Lung (tissue), 12 donors: Measurements from ENCODE around the gene ABR. TPM values are rescaled to one million over a fixed set of nuclear protein-coding genes. Genes with fewer than 3 reads are reported as not detected.

ENCODE experiments used
- ATAC-seq: fragments of 200-7000 bp; cut with Tn5 transposase; one replicate; pipeline ENCODE4 v1.9.1; 2020; ENCODE audit warnings: moderate number of reproducible peaks; ENCODE audit not compliant: insufficient read depth, low FRiP score
- DNase-seq, 3 donors: peaks; one replicate each; pipeline ENCODE4 v3.0.0-alpha.2; 2013 to 2017
- H3K27ac ChIP-seq, 2 donors: one replicate each; pipeline ENCODE4 v1.5.1; 2013; ENCODE audit warnings: mild to moderate bottlenecking in 2 of 2, moderate library complexity in 2 of 2, control low read depth in 1 of 2, inconsistent platforms in 1 of 2, low read depth in 1 of 2, low read length in 1 of 2
- H3K27me3 ChIP-seq, 3 donors: one replicate each; pipeline ENCODE4 v1.5.1; 2013; ENCODE audit warnings: low read length in 2 of 3; ENCODE audit not compliant: control insufficient read depth in 3 of 3, insufficient read depth in 3 of 3
- H3K36me3 ChIP-seq, 4 donors: one replicate each; pipeline ENCODE4 v1.5.1; 2013; ENCODE audit warnings: low read length in 4 of 4, mild to moderate bottlenecking in 1 of 4, moderate library complexity in 1 of 4; ENCODE audit not compliant: control insufficient read depth in 4 of 4, insufficient read depth in 4 of 4
- H3K4me1 ChIP-seq, 5 donors: one replicate each; pipeline ENCODE4 v1.5.1; 2013; ENCODE audit warnings: low read length in 5 of 5, mild to moderate bottlenecking in 2 of 5, moderate library complexity in 1 of 5; ENCODE audit not compliant: control insufficient read depth in 5 of 5, insufficient read depth in 5 of 5
- H3K4me3 ChIP-seq: one replicate; pipeline ENCODE4 v1.5.1; 2013; ENCODE audit warnings: mild to moderate bottlenecking, control low read depth, moderate library complexity
- H3K9ac ChIP-seq, 2 donors: one replicate each; pipeline ENCODE4 v1.5.1; 2013; ENCODE audit warnings: low read length in 2 of 2, control low read depth in 1 of 2; ENCODE audit not compliant: insufficient read depth in 1 of 2
- H3K9me3 ChIP-seq, 4 donors: one replicate each; pipeline ENCODE4 v1.5.1; 2013; ENCODE audit warnings: low read length in 3 of 4, mild to moderate bottlenecking in 1 of 4, moderate library complexity in 1 of 4; ENCODE audit not compliant: control insufficient read depth in 4 of 4, insufficient read depth in 3 of 4
- WGBS, 2 donors: extraction: QIAGEN DNeasy Blood & Tissue Kit; methylation state at CpG; one replicate each; pipeline ENCODE4 v1.1.7; 2013; 5-methylcytosine and 5-hydroxymethylcytosine counted together
- polyA plus RNA-seq, 2 donors: library from polyadenylated mRNA; stranded (reverse); fragments of 200-250 nt; gene quantifications; one replicate each; pipeline ENCODE4 v1.2.1, GENCODE V29; 2013
- total RNA-seq, 2 donors: library from RNA; depleted of rRNA in 1 of 2; stranded (reverse); fragments of >200 nt in 1 of 2; gene quantifications; one replicate each; pipeline ENCODE4 v1.2.1, GENCODE V29; 2014 to 2021
- TF ChIP-seq, protein P1 (sequence below): IDR thresholded peaks from 2 replicates; pipeline ENCODE4 v1.5.1; 2012; ENCODE audit warnings: mild to moderate bottlenecking; ENCODE audit errors: control extremely low read depth, extremely low read depth
- donor health status: control.
- donor health status: control.
- donor health status: Bipolar disorder and iron deficiency.
- donor health status: healthy.
- donor health status: DM: yes; HTN: yes; CAD: no.

Gene ABR
- total and polyA plus RNA-seq, 4 donors, result 54.8 to 187 (median 70.2) TPM

DNA sequence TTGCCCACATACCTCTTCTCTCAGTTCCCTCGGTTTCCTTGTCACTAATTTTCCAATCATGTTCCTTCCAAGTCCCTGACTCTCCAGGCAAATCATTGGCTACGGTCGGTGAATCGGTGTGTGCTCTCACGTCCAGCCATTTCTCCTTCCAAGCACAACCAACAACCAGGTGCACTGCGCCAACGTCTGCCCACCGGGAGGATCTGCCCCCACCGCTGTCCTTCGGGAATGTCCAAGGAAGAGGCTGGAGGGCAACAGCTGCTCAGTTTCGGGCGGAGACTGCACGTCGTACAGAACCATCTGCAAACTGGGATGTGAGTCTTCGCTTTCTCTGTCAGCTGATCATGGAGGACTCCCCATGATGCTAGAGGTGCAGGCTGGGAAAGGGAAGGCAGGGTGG, 191.8 kb downstream of the ABR start:
- WGBS, 2 donors, result 94 to 95% methylated on average over 15 of the region's 15 CpGs
- Histone ChIP-seq H3K9ac (no peak overlapping the region), H3K9me3 (no peaks in the 10 kb centered on the region), H3K4me1 (no peaks in the 10 kb centered on the region), H3K36me3 (no peaks in the 10 kb centered on the region), H3K27me3 (no peaks in the 10 kb centered on the region), H3K27ac (no peak overlapping the region), H3K4me3 (no peak overlapping the region)
- ATAC-seq (no peak), DNase-seq (no peak)
- TF ChIP-seq, protein P1, sequence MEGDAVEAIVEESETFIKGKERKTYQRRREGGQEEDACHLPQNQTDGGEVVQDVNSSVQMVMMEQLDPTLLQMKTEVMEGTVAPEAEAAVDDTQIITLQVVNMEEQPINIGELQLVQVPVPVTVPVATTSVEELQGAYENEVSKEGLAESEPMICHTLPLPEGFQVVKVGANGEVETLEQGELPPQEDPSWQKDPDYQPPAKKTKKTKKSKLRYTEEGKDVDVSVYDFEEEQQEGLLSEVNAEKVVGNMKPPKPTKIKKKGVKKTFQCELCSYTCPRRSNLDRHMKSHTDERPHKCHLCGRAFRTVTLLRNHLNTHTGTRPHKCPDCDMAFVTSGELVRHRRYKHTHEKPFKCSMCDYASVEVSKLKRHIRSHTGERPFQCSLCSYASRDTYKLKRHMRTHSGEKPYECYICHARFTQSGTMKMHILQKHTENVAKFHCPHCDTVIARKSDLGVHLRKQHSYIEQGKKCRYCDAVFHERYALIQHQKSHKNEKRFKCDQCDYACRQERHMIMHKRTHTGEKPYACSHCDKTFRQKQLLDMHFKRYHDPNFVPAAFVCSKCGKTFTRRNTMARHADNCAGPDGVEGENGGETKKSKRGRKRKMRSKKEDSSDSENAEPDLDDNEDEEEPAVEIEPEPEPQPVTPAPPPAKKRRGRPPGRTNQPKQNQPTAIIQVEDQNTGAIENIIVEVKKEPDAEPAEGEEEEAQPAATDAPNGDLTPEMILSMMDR, result no peak

DNA sequence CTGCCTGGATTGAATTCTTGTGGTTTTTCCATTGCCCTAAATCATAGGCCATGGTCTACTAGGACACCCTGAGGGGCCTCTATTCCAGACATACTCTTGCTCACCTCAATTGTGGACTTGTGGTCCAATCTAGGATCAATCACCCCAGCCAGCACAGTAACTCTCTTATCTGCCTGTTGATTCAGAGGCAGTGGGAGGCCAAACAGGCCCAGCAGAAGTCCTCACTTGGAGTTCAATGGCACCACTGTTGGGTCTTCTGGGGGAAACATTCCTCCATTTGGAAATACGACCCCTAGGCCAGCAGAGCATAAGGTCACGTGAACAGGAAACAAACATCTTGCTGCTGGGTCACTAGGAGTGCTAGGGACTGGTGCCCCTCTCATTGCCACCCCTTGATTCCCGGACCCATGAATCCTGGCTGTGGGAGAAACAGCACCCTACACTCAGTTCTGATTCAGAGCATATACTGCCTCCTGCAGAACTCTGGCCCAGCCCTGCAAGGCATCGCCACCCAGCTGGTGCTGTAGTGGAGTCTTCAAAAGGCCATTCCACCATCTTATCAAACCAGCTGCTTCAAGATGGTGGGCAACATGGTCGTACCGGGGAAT, 193.4 kb downstream of the ABR start:
- H3K36me3 ChIP-seq, result no peaks in the 10 kb centered on the region
- 90% methylated on average over 6 of the region's 6 CpGs for WGBS, 2 donors

DNA sequence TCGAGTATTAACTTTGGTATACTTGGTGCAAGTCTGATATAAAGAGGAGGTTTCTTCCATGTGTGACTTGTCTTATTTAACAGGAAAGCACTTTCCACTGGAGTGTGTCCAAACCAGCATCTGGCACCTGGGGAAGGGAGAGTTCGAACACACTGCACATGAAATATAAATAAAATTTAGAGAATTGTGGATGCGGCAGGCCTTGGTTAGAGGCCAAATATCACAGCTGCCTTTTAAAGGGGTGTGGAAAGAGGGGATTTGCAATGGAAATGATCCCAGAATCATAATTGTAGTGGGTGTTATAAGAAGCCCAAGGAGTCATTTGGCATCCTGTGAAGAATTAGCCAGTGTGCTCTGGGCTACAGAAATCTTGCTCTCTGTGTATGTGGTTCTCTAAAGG, 195.9 kb downstream of the ABR start:
- Histone ChIP-seq H3K9ac (no peak overlapping the region), H3K4me3 (no peak overlapping the region), H3K27me3 (no peaks in the 10 kb centered on the region), H3K4me1 (peaks cover 0 to 5% (median 0%) of the 10 kb centered on the region in 5 donors), H3K9me3 (no peaks in the 10 kb centered on the region), H3K36me3 (no peaks in the 10 kb centered on the region), H3K27ac (no peak overlapping the region)
- 74 to 81% methylated on average over 3 of the region's 3 CpGs for WGBS, 2 donors
- peak in 1 of 3 donors; percentile 28 for DNase-seq
- TF ChIP-seq, protein P1, result no peak
- ATAC-seq, result no peak

More for the DNA sequence above, 193.4 kb downstream of the ABR start:
- no peak for DNase-seq
- TF ChIP-seq, protein P1, result no peak
- no peak overlapping the region for H3K27ac ChIP-seq
- peak; percentile 19 for ATAC-seq
- no peak overlapping the region for H3K9ac ChIP-seq
- H3K4me3 ChIP-seq, result no peak overlapping the region
- no peaks in the 10 kb centered on the region for H3K4me1 ChIP-seq
- no peaks in the 10 kb centered on the region for H3K27me3 ChIP-seq
- H3K9me3 ChIP-seq, result no peaks in the 10 kb centered on the region

DNA sequence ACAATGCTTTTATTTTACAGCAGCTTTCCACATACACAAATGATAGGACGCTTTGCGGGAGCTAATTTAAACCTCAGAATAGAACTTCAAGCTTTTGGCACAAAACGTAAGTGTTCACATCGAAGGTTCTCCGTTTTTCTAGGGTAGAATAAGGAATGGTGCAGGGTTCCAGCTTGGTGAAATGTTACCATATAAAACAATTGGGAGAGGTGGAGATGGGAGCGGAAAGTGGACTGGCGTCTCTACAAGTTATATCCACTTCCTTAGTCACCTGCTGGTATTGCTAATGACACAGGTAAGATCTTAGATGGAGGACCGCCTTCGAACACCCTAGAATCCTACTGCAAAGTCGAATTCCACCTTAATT, 198.5 kb downstream of the ABR start:
- Histone ChIP-seq H3K4me3 (no peak overlapping the region), H3K27me3 (no peaks in the 10 kb centered on the region), H3K9me3 (no peaks in the 10 kb centered on the region)

More for the DNA sequence above, 198.5 kb downstream of the ABR start:
- DNase-seq (no peak), ATAC-seq (no peak)
- WGBS, 2 donors, result 39 to 45% methylated on average over 10 of the region's 10 CpGs
- H3K27ac ChIP-seq, result no peak overlapping the region
- H3K9ac ChIP-seq, result no peak overlapping the region
- no peaks in the 10 kb centered on the region for H3K36me3 ChIP-seq
- peaks cover 2 to 20% (median 7%) of the 10 kb centered on the region in 5 donors for H3K4me1 ChIP-seq
- TF ChIP-seq, protein P1, result no peak
